ENCODE results near the gene APH1A.
"Not testable (repeated sequence)": the region's sequence is repeated elsewhere in the genome, so short reads cannot be mapped to it uniquely, and the experiment has no call there.

APH1A gene

GRCh38 chr1:150234309-150234565, 34.6 kb downstream of the APH1A start:
- H3F3A ChIP-seq (ENCODE audit: insufficient read depth, low read length): peaks cover 32% of the 10 kb centered on the region
- peaks cover 9% of the 10 kb centered on the region; the same call in 1 of the 2 replicates for H3K36me3 ChIP-seq (replicated peaks; ENCODE audit: insufficient read depth, low read length)
- H3K27me3 ChIP-seq (replicated peaks; ENCODE audit: insufficient read depth, low read length): no peaks in the 10 kb centered on the region
- H4K20me1 ChIP-seq (ENCODE audit: insufficient read depth, low read length): peaks cover 7% of the 10 kb centered on the region; the same call in 1 of the 2 replicates
- TF ChIP-seq EZH2phosphoT487 (IDR thresholded peaks at IDR 0.05; ENCODE audit: low read length): no peak
- no peak for TF ChIP-seq EZH2 (optimal IDR thresholded peaks at IDR 0.05; ENCODE audit: low read depth, low read length)
- no peak for TF ChIP-seq CTCF (IDR thresholded peaks at IDR 0.05; ENCODE audit: low read length)
- DNase-seq: no peak
- H3K4me2 ChIP-seq (ENCODE audit: low read depth, low read length): peak overlapping the region; percentile 69
- peak overlapping the region; percentile 88 for H3K4me3 ChIP-seq (ENCODE audit: low read length)
- H2AFZ ChIP-seq (ENCODE audit: low read length): peak overlapping the region; percentile 54
- H3K9me3 ChIP-seq (replicated peaks; ENCODE audit: insufficient read depth, low read length): no peaks in the 10 kb centered on the region
- H3K9me2 ChIP-seq (replicated peaks; ENCODE audit: insufficient read depth, low read length): no peaks in the 10 kb centered on the region
- H3K9ac ChIP-seq (ENCODE audit: low read length): peak overlapping the region; percentile 93
- H3K27ac ChIP-seq (ENCODE audit: low read length): peak overlapping the region; percentile 92
- peaks cover 63% of the 10 kb centered on the region for H3K79me2 ChIP-seq (ENCODE audit: low read length)
- H3K4me1 ChIP-seq (ENCODE audit: low read length): peaks cover 13% of the 10 kb centered on the region

GRCh38 chr1:150233359-150234308, 35.2 kb downstream of the APH1A start:
- no peaks in the 10 kb centered on the region for H3K27me3 ChIP-seq (replicated peaks; ENCODE audit: insufficient read depth, low read length)
- peaks cover 69% of the 10 kb centered on the region for H3K79me2 ChIP-seq (ENCODE audit: low read length)
- peaks cover 36% of the 10 kb centered on the region for H3F3A ChIP-seq (ENCODE audit: insufficient read depth, low read length)
- H3K9me3 ChIP-seq (replicated peaks; ENCODE audit: insufficient read depth, low read length): no peaks in the 10 kb centered on the region
- H2AFZ ChIP-seq (ENCODE audit: low read length): peak overlapping the region; percentile 54; the same call in 1 of the 2 replicates
- no peaks in the 10 kb centered on the region for H3K9me2 ChIP-seq (replicated peaks; ENCODE audit: insufficient read depth, low read length)
- peak overlapping the region; percentile 93; the same call in 1 of the 2 replicates for H3K9ac ChIP-seq (ENCODE audit: low read length)
- peaks cover 13% of the 10 kb centered on the region for H3K4me1 ChIP-seq (ENCODE audit: low read length)
- peaks cover 7% of the 10 kb centered on the region; the same call in 1 of the 2 replicates for H4K20me1 ChIP-seq (ENCODE audit: insufficient read depth, low read length)
- DNase-seq: peak; percentile 29
- peak overlapping the region; percentile 92; the same call in 1 of the 2 replicates for H3K27ac ChIP-seq (ENCODE audit: low read length)
- no peak for TF ChIP-seq CTCF (IDR thresholded peaks at IDR 0.05; ENCODE audit: low read length)
- TF ChIP-seq EZH2 (optimal IDR thresholded peaks at IDR 0.05; ENCODE audit: low read depth, low read length): no peak
- TF ChIP-seq EZH2phosphoT487 (IDR thresholded peaks at IDR 0.05; ENCODE audit: low read length): no peak
- peak overlapping the region; percentile 88 for H3K4me3 ChIP-seq (ENCODE audit: low read length)
- peaks cover 12% of the 10 kb centered on the region; the same call in 1 of the 2 replicates for H3K36me3 ChIP-seq (replicated peaks; ENCODE audit: insufficient read depth, low read length)
- peak overlapping the region; percentile 69 for H3K4me2 ChIP-seq (ENCODE audit: low read depth, low read length)

- H3K4me2 ChIP-seq (ENCODE audit: low read depth, low read length): not testable (repeated sequence)
Observed at GRCh38 chr1:150232921-150233320, 35.9 kb downstream of the APH1A start.

GRCh38 chr1:150228246-150228645, 40.6 kb downstream of the APH1A start:
- not testable (repeated sequence) for H3K4me3 ChIP-seq (ENCODE audit: low read length); H3K27ac ChIP-seq (ENCODE audit: low read length); H3F3A ChIP-seq (ENCODE audit: insufficient read depth, low read length); H4K20me1 ChIP-seq (ENCODE audit: insufficient read depth, low read length); H3K9ac ChIP-seq (ENCODE audit: low read length); H3K27me3 ChIP-seq (replicated peaks; ENCODE audit: insufficient read depth, low read length); H3K4me2 ChIP-seq (ENCODE audit: low read depth, low read length); H3K9me3 ChIP-seq (replicated peaks; ENCODE audit: insufficient read depth, low read length); H3K4me1 ChIP-seq (ENCODE audit: low read length); H3K9me2 ChIP-seq (replicated peaks; ENCODE audit: insufficient read depth, low read length); DNase-seq; H2AFZ ChIP-seq (ENCODE audit: low read length)
- Histone ChIP-seq H3K36me3 (replicated peaks; ENCODE audit: insufficient read depth, low read length) (peaks cover 18% of the 10 kb centered on the region), H3K79me2 (ENCODE audit: low read length) (peaks cover 61% of the 10 kb centered on the region)

More at GRCh38 chr1:150232921-150233320, 35.9 kb downstream of the APH1A start:
- not testable (repeated sequence) for DNase-seq; H3K27ac ChIP-seq (ENCODE audit: low read length); H3K9me2 ChIP-seq (replicated peaks; ENCODE audit: insufficient read depth, low read length); H2AFZ ChIP-seq (ENCODE audit: low read length); H3K9ac ChIP-seq (ENCODE audit: low read length); H3K27me3 ChIP-seq (replicated peaks; ENCODE audit: insufficient read depth, low read length); H3K9me3 ChIP-seq (replicated peaks; ENCODE audit: insufficient read depth, low read length); H3K4me3 ChIP-seq (ENCODE audit: low read length); H4K20me1 ChIP-seq (ENCODE audit: insufficient read depth, low read length)
- Histone ChIP-seq H3K36me3 (replicated peaks; ENCODE audit: insufficient read depth, low read length) (peaks cover 12% of the 10 kb centered on the region; the same call in 1 of the 2 replicates), H3F3A (ENCODE audit: insufficient read depth, low read length) (peaks cover 37% of the 10 kb centered on the region), H3K4me1 (ENCODE audit: low read length) (peaks cover 13% of the 10 kb centered on the region), H3K79me2 (ENCODE audit: low read length) (peaks cover 73% of the 10 kb centered on the region)
